ENCODE measurements around the gene SMIM29. TPM values are rescaled to one million over a fixed set of nuclear protein-coding genes. Genes with fewer than 3 reads are reported as not detected.
A peak's percentile ranks its signal among the peaks of the same experiment; 100 is the strongest.

SMIM29 gene
- total RNA-seq, 1 experiment from 2014 or later, result 12.0 TPM

- no peak overlapping the region for H3K4me3 Mint-ChIP-seq (ENCODE audit: unreplicated experiment)
- DNase-seq (ENCODE audit: unreplicated experiment), result no peak
- ChIA-PET CTCF (no interaction called here), POLR2A (no interaction called here)
- H3K4me1 Mint-ChIP-seq (ENCODE audit: insufficient read depth, unreplicated experiment), result no peaks in the 10 kb centered on the region
- intact Hi-C loops (cut with micrococcal nuclease), result no loop called here
- TF ChIP-seq, protein P1, sequence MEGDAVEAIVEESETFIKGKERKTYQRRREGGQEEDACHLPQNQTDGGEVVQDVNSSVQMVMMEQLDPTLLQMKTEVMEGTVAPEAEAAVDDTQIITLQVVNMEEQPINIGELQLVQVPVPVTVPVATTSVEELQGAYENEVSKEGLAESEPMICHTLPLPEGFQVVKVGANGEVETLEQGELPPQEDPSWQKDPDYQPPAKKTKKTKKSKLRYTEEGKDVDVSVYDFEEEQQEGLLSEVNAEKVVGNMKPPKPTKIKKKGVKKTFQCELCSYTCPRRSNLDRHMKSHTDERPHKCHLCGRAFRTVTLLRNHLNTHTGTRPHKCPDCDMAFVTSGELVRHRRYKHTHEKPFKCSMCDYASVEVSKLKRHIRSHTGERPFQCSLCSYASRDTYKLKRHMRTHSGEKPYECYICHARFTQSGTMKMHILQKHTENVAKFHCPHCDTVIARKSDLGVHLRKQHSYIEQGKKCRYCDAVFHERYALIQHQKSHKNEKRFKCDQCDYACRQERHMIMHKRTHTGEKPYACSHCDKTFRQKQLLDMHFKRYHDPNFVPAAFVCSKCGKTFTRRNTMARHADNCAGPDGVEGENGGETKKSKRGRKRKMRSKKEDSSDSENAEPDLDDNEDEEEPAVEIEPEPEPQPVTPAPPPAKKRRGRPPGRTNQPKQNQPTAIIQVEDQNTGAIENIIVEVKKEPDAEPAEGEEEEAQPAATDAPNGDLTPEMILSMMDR (IDR thresholded peaks at IDR 0.05; ENCODE audit: unreplicated experiment), result no peak
- H3K9me3 Mint-ChIP-seq (ENCODE audit: unreplicated experiment), result no peaks in the 10 kb centered on the region
- H3K27ac Mint-ChIP-seq (ENCODE audit: low read depth, unreplicated experiment), result no peak overlapping the region
- BruUV-seq (replicated peaks), result no TSS peak
- H3K27me3 Mint-ChIP-seq (ENCODE audit: insufficient read depth, unreplicated experiment), result no peaks in the 10 kb centered on the region
- peaks cover 51% of the 10 kb centered on the region for H3K36me3 Mint-ChIP-seq (ENCODE audit: insufficient read depth, unreplicated experiment)
These were observed 39.8 kb upstream of the SMIM29 start for GRCh38 chr6:34288581-34288980.

DNA sequence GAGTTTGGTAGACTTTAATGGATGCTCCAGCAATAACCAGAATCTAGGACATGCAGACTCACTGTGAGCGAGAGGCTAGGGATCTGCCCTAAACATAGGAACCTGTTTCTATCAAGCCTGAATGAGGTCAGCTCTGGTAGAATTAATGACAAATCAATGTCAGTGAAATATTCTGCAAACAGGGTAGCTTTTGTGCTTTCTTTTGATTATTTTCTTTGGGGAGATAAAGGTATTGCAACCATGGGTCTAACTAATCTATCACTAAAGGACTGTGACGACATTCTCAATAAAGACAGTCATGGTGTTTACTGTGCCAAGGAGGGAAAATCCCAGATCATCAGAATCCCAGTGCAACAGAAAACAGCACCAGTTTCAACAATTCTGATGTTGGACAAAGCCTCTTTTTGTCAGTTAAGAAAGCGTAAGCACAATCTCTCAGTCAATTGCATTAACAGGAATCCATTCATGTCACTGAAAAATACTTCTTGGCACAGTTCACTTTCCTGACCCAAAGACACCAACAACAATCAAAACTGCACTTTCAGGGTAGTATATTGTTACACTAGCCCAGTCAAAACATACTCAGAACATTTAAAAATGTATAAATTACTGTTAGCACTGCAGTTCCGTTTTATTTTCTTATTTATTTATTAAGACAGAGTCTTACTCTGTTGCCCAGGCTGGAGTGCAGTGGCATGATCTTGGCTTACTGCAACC, 36.8 kb upstream of the SMIM29 start:
- CTCF ChIA-PET, result no interaction called here

GRCh38 chr6:34284563-34285447, 36.0 kb upstream of the SMIM29 start:
- no peaks in the 10 kb centered on the region for H3K9me3 Mint-ChIP-seq (ENCODE audit: unreplicated experiment)
- intact Hi-C loops (cut with micrococcal nuclease), result no loop called here
- H3K27ac Mint-ChIP-seq (ENCODE audit: low read depth, unreplicated experiment), result no peak overlapping the region
- BruUV-seq (replicated peaks), result no TSS peak
- TF ChIP-seq, protein P1 (IDR thresholded peaks at IDR 0.05; ENCODE audit: unreplicated experiment), result no peak
- H3K27me3 Mint-ChIP-seq (ENCODE audit: insufficient read depth, unreplicated experiment), result no peaks in the 10 kb centered on the region
- H3K4me1 Mint-ChIP-seq (ENCODE audit: insufficient read depth, unreplicated experiment), result no peaks in the 10 kb centered on the region
- peaks cover 36% of the 10 kb centered on the region for H3K36me3 Mint-ChIP-seq (ENCODE audit: insufficient read depth, unreplicated experiment)
- no peak overlapping the region for H3K4me3 Mint-ChIP-seq (ENCODE audit: unreplicated experiment)
- peak; percentile 18 for DNase-seq (ENCODE audit: unreplicated experiment)
- ChIA-PET CTCF (no interaction called here), POLR2A (interaction anchor here (0.6 kb wide), 1 partner anchor 69 kb away, joined by 3 read pairs; no protein-coding TSS in a partner anchor)

More for the DNA sequence above, 36.8 kb upstream of the SMIM29 start:
- intact Hi-C loops (cut with micrococcal nuclease), result no loop called here
- DNase-seq (ENCODE audit: unreplicated experiment), result no peak
- Mint-ChIP-seq H3K4me1 (ENCODE audit: insufficient read depth, unreplicated experiment) (no peaks in the 10 kb centered on the region), H3K27me3 (ENCODE audit: insufficient read depth, unreplicated experiment) (no peaks in the 10 kb centered on the region), H3K4me3 (ENCODE audit: unreplicated experiment) (no peak overlapping the region), H3K27ac (ENCODE audit: low read depth, unreplicated experiment) (no peak overlapping the region), H3K9me3 (ENCODE audit: unreplicated experiment) (no peaks in the 10 kb centered on the region), H3K36me3 (ENCODE audit: insufficient read depth, unreplicated experiment) (peaks cover 38% of the 10 kb centered on the region)
- TF ChIP-seq, protein P1 (IDR thresholded peaks at IDR 0.05; ENCODE audit: unreplicated experiment), result no peak
- POLR2A ChIA-PET, result no interaction called here
- no TSS peak for BruUV-seq (replicated peaks)

GRCh38 chr6:34281702-34282334, 33.0 kb upstream of the SMIM29 start:
- CTCF ChIA-PET, result interaction anchor here (1.4 kb wide), 1 partner anchor 86 kb away, joined by 4 read pairs; no protein-coding TSS in a partner anchor

More at GRCh38 chr6:34281702-34282334, 33.0 kb upstream of the SMIM29 start:
- intact Hi-C loops (cut with micrococcal nuclease), result no loop called here
- TF ChIP-seq, protein P1 (IDR thresholded peaks at IDR 0.05; ENCODE audit: unreplicated experiment), result no peak
- DNase-seq (ENCODE audit: unreplicated experiment), result no peak
- BruUV-seq (replicated peaks), result no TSS peak
- Mint-ChIP-seq H3K4me1 (ENCODE audit: insufficient read depth, unreplicated experiment) (peaks cover 5% of the 10 kb centered on the region), H3K27me3 (ENCODE audit: insufficient read depth, unreplicated experiment) (no peaks in the 10 kb centered on the region), H3K4me3 (ENCODE audit: unreplicated experiment) (no peak overlapping the region), H3K36me3 (ENCODE audit: insufficient read depth, unreplicated experiment) (peaks cover 40% of the 10 kb centered on the region), H3K27ac (ENCODE audit: low read depth, unreplicated experiment) (no peak overlapping the region), H3K9me3 (ENCODE audit: unreplicated experiment) (no peaks in the 10 kb centered on the region)
- POLR2A ChIA-PET, result interaction anchor here (0.7 to 1.7 kb wide), 3 partner anchors 9 to 828 kb away, joined by 3 to 4 read pairs (median 3); no protein-coding TSS in a partner anchor
